ENCODE results near the gene SPTBN1.
A peak's percentile ranks its signal among the peaks of the same experiment; 100 is the strongest.
"Not testable (repeated sequence)": the region's sequence is repeated elsewhere in the genome, so short reads cannot be mapped to it uniquely, and the experiment has no call there.

SPTBN1 gene

GRCh38 chr2:54504866-54505265, 48.7 kb downstream of the SPTBN1 start:
- DNase-seq: no peak

GRCh38 chr2:54508541-54508940, 52.4 kb downstream of the SPTBN1 start:
- no peak for DNase-seq

GRCh38 chr2:54509043-54509442, 52.9 kb downstream of the SPTBN1 start:
- DNase-seq: not testable (repeated sequence)

- DNase-seq: no peak
Measured at GRCh38 chr2:54510916-54511315, 54.8 kb downstream of the SPTBN1 start.

- DNase-seq: no peak
Measured at GRCh38 chr2:54512183-54512582, 56.1 kb downstream of the SPTBN1 start.

GRCh38 chr2:54512663-54513362, 56.7 kb downstream of the SPTBN1 start:
- DNase-seq: no peak

GRCh38 chr2:54513363-54513715, 57.2 kb downstream of the SPTBN1 start:
- DNase-seq: no peak

GRCh38 chr2:54514822-54515569, 58.9 kb downstream of the SPTBN1 start:
- no peak for DNase-seq

GRCh38 chr2:54516842-54517241, 60.7 kb downstream of the SPTBN1 start:
- DNase-seq: no peak

- not testable (repeated sequence) for DNase-seq
Measured at GRCh38 chr2:54518016-54518415, 61.9 kb downstream of the SPTBN1 start.

- DNase-seq: no peak
Measured at GRCh38 chr2:54518430-54518829, 62.3 kb downstream of the SPTBN1 start.

- DNase-seq: no peak
Measured at GRCh38 chr2:54519841-54520459, 63.8 kb downstream of the SPTBN1 start.

GRCh38 chr2:54520687-54521086, 64.6 kb downstream of the SPTBN1 start:
- no peak for DNase-seq

- peak; percentile 75 to 85 for DNase-seq
Measured at GRCh38 chr2:54522624-54523281, 66.6 kb downstream of the SPTBN1 start.

- DNase-seq: no peak
Measured at GRCh38 chr2:54523324-54523959, 67.3 kb downstream of the SPTBN1 start.

- peak in 1 of 2 donors; percentile 2 for DNase-seq
Measured at GRCh38 chr2:54524226-54524991, 68.3 kb downstream of the SPTBN1 start.

- DNase-seq: no peak
Measured at GRCh38 chr2:54525321-54525720, 69.2 kb downstream of the SPTBN1 start.

GRCh38 chr2:54526226-54526879, 70.2 kb downstream of the SPTBN1 start:
- no peak for DNase-seq

- no peak for DNase-seq
Measured at GRCh38 chr2:54528311-54528955, 72.3 kb downstream of the SPTBN1 start.

GRCh38 chr2:54529518-54529917, 73.4 kb downstream of the SPTBN1 start:
- not testable (repeated sequence) for DNase-seq

GRCh38 chr2:54529935-54530334, 73.8 kb downstream of the SPTBN1 start:
- peak in 1 of 2 donors; percentile 7 for DNase-seq

Measured in CD4-positive, alpha-beta T cell treated with Interferon alpha-2 for 1 hour (primary cell).